Left colon (tissue), 2 donors: ENCODE measurements around the gene TMEM82. TPM values are rescaled to one million over a fixed set of nuclear protein-coding genes. Genes with fewer than 3 reads are reported as not detected.

Experiments used
- ATAC-seq: fragments of 200-7000 bp; cut with Tn5 transposase; one replicate; pipeline ENCODE4 v1.9.1; 2020; ENCODE audit warnings: mild to moderate bottlenecking, moderate library complexity
- DNase-seq, 2 donors: peaks; one replicate each; pipeline ENCODE4 v3.0.0-alpha.2; 2020
- intact Hi-C, 2 donors: fragments of 100-400 bp; cut with DNase I in 1 of 2; cut with micrococcal nuclease in 1 of 2; formaldehyde crosslinking; loops; one replicate each; pipeline versions ENCODE4 v1.11.2 to v1.14.0; 2022; cut with DNase I, micrococcal nuclease
- total RNA-seq, 2 donors: library from RNA; stranded (reverse); fragmentation: NEBNext Ultra II Directional; extraction: Animal tissue kit (Norgen Biotek cat#: 25700); gene quantifications; one replicate each; pipeline ENCODE4 v1.2.1, GENCODE V29; 2021
- donor health status: DM: no; HTN: no; CAD: no.
- donor health status: DM: yes; HTN: yes; CAD: no.

TMEM82 gene
- total RNA-seq, 2 donors from 2014 or later, result 13.1 to 18.6 TPM

DNA sequence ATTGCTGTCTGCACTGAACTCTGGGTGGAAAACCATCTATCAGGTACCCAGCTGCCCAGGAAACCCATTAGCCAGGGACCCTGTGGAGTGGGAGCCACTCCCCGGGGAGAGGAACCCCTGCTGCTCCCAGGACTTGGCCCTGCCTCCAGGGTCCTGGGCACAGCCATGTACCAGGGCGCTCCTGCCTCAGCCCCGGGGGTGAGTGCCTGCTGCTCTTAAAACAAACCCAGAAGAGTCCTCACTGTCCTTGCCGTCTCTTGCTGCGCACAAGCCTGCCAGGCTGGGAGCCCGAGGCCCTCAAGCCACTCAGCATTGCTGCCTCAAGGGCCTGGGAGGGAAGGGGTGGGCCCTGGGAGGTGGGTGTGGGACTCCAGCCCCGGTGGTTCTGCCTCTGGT is 9.6 kb upstream of the TMEM82 start:
- DNase-seq (no peak), ATAC-seq (no peak)
- intact Hi-C loops, result no loop called here

DNA sequence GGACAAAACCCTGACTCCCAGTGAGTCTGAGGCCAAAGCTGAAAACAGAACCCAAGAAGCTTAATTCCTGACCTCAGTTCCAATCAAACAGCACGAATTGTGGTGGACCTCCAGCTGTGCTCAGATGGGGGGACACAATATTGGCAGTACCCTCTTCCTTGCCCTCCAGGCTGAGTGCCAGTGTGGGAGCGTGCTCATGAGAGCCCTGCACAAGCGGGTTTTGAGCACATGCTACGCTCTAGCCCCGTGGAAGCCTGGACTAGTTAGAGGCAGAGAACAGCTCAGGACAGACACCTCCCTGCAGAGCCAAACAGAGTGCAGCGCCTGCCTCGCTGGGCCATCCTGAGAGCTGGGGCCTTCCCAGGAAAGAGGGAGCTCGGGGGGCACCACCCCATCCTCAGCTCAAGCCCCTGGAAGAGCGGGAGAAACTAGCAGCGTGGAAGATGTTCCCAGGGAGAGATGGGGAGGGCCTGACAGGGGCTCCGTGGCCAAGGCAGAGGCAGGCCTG is 9.0 kb upstream of the TMEM82 start:
- intact Hi-C loops, result no loop called here
- DNase-seq, result no peak
- ATAC-seq, result no peak

DNA sequence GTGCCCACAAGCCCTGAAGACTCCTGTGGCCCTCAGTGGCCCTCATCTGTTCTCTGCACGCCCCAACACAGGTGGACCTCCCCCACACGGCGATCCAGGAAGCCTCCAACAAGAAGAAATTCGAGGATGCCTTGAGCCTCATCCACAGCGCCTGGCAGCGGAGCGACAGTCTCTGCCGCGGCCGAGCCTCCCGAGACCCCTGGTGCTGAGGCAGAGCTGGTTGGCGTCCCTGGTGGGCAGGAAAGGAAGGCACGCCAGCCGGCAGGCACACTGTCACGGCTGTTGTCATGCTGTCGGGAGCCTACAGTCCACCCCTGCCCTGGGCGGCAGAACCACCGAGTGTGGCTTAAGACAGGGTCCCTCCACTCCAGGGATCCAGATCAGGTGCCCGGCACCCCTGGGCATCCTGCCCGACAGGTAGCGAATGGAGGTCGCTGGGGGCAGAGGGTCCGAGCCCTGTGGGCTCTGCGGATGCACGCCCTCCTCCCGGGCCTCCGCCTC is 8.5 kb upstream of the TMEM82 start:
- intact Hi-C loops, result no loop called here
- DNase-seq (no peak), ATAC-seq (no peak)

DNA sequence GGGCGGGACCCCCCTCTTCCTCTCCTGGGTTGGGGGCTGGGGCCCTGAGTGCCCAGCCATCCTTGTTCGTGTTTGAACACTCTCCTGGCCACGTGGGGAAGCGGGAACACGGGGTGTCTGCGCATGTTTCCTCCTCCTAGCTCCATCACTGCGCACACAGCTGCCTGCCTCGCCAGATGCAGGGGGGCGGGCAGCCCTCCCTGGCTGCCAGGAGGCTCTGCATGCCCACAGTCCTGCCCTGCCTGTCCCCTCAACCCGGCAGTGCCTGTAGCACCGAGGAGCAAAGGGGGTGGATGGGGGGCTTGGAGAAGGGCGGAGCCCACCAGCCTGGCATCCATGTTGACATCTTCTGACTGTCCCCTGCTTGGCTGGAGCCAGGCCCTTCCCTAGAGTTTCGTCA is 8.0 kb upstream of the TMEM82 start:
- no peak for DNase-seq
- ATAC-seq, result no peak

DNA sequence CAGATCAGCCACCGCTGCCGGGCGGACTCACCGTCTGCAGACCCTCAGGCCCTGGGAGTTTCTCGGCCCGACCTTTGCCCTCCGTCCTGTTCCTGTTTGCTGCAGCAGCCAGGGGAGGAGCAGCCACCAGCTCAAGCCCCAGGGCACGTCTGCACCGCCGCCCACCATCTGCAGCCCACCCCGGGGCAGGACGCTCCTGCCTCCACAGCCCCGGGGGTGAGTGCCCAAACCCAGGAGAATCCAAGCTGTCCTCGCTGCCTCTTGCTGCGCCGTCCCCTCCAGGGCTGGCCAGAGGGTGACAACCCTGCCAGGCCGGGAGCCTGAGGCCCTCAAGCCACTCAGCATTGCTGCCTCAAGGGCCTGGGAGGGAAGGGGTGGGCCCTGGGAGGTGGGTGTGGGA is 7.4 kb upstream of the TMEM82 start:
- intact Hi-C loops, result no loop called here
- no peak for ATAC-seq
- no peak for DNase-seq

More for the DNA sequence above, 8.0 kb upstream of the TMEM82 start:
- intact Hi-C loops, result no loop called here

DNA sequence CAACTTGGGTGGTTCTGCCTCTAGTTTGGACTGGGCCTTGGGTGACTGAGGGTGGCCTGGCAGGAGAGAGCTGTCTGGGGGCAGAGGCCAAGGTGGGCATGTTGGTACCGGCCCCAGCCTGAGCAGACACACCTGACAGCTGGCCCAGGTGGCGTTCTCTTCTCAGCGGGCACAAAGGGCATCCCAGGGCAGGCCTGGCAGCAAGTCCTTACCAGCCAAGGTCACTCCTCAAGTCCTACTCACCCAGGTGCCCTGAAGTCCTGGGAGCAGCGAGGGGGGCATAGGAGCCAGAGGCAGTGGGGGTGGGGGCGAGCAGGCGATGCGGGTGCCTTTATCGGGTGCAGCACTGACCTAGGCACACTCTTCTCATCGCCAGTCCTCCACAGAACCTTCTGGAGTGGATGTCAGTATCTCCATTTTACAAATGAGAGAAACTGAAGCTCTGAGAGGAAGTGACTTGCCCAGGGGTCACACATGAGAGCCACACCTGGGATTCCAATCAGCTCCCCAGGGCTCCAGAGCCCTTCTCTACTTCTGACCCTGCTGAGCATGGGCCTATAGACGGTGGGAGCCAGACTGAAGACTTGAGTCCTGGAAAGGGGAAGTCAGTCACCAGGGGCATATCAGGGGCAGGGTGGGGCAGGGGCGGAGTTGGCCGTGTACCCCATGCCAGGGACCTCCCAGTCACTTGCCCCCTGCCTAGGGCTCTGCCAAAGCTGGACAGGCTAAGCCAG is 6.8 kb upstream of the TMEM82 start:
- DNase-seq, result no peak
- intact Hi-C loops, result no loop called here
- peak; percentile 21 for ATAC-seq

DNA sequence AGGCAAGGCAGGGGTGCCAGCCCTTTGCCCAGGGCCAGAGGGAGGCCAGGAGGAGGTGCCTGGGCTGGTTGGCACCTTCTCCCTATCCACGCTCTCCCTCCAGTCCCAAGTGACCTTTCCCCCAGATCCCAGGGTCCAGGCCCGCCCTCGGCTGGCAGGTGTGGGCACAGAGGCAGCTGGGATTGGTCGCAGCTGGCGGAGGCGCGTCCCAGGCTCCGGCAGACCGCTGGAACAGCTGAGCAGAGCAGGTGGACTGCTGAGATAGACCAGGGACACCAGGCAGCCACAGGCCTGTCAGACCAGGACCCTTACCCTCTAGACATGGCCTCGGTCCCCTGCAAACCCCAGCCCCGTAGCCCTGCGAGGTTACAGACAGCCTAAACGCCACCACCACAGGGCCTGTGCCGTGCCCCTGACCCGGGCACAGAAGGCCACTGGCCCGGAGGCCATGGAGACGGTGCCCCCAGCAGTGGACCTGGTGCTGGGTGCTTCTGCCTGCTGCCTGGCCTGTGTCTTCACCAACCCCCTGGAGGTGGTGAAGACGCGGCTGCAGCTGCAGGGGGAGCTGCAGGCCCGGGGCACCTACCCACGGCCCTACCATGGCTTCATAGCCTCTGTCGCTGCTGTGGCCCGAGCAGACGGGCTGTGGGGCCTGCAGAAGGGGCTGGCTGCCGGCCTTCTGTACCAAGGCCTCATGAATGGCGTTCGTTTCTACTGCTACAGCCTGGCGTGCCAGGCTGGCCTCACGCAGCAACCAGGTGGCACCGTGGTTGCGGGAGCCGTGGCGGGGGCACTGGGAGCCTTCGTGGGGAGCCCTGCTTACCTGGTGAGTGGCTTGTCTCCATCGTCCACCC is 6.0 kb upstream of the TMEM82 start, which contains the start of gene SLC25A34:
Gene SLC25A34 (plus strand): TSS at position 221 of the 854 bp plus-strand sequence. CDS start 228 bp downstream, at position 449.
- DNase-seq (peak; percentile 90 to 94), ATAC-seq (peak; percentile 83)
- intact Hi-C loops, result no loop called here

DNA sequence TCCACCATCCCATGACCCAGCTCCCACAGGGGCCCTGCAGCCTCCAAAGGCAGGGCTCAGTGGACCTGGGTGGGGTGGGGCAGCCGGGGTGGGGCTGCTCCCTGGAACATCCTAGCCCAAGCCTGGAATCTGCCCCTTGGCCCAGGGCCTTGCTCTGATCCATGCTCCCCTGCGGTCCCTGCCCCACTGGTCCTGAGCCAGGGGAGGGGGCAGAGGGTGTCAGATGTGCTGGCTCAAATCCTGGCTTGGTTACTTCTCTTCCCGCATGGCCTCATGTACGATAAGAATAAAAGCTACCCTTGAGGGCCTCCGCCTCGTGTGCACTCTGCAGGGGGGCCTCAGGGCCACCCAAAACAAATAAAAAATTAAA is 5.4 kb upstream of the TMEM82 start:
- ATAC-seq (peak; percentile 52), DNase-seq (peak; percentile 66 to 83)
- intact Hi-C loops, result no loop called here

DNA sequence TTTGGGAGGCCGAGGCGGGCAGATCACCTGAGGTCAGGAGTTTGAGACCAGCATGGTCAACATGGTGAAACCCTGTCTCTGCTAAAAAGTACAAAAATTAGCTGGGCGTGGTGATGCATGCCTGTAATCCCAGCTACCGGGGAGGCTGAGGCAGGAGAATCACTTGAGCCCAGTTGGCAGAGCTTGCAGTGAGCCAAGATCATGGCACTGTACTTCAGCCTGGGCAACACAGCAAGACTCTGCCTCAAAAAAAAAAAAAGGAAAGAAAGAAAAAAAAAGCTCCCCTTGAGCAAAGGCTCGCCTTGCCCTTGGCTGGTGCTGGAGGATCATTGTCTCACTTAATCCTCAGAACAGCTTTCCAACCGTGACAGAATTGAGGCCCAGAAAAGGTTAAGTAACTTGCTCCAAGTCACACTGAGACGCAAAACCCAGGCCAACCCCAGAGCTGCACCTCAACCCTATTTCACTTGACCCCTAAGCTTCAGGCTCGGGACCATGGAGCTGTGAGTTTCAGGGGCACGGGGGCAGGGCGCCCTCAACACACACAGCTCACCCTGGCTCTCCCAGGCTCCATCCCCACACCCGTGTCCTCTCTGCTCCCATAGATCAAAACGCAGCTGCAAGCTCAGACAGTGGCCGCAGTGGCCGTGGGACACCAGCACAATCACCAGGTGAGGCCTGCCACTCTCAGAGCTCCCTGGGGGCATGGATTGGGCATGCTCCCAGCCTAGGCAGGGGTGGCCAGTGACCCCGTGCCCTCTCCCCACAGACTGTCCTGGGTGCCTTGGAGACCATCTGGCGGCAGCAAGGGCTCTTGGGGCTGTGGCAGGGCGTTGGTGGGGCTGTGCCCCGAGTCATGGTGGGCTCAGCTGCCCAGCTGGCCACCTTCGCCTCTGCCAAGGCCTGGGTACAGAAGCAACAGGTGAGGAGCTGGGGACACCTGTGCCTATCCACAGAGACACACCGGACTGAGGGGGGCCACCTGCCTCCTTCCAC is 4.7 kb upstream of the TMEM82 start:
- no peak for DNase-seq
- intact Hi-C loops, result no loop called here
- ATAC-seq, result no peak

DNA sequence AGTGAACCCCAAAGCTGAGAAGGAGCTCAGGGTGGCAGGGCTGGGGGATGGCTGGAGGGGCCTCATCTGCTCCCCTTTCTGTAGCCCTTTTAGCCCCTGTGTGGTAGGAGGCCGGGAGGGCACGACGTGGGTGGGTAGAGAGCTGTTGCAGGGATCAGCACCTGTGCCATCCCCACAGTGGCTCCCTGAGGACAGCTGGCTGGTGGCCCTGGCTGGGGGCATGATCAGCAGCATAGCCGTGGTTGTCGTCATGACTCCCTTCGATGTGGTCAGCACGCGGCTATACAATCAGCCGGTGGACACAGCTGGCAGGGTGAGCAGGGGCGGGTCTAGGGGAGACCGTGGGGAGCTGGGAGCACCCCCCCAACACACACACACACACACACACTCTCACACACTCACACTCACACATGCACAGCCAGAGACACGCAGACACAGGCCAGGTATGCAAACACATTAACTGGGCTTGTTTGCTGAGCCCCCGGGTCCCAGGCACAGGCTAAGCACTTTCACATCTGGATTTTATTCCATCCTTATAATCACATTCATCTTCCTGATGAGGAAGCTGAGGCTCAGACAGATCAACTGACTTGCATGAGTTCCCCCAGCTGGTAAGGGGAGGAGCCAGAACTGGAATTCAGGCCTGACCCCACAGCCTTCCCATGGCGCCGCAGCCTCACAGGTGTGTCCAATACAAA is 3.7 kb upstream of the TMEM82 start:
- ATAC-seq (no peak), DNase-seq (no peak)
- intact Hi-C loops, result no loop called here

DNA sequence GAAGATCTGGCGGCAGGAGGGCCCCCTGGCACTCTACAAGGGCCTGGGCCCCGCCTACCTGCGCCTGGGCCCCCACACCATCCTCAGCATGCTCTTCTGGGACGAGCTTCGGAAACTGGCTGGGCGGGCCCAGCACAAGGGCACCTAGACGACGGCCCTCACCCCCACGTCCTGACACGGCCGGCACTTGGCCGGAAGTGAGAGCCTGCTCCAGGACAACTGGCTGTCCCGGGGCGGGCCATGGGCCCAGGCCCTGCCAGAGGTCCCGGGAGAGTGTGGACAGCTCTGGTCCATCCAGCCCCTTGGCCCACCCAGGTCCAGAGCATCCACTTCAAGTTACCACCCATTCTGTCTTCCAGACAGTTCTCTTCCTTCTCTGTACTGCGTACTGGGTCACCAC is 3.0 kb upstream of the TMEM82 start:
- intact Hi-C loops, result no loop called here
- ATAC-seq (no peak), DNase-seq (no peak)

DNA sequence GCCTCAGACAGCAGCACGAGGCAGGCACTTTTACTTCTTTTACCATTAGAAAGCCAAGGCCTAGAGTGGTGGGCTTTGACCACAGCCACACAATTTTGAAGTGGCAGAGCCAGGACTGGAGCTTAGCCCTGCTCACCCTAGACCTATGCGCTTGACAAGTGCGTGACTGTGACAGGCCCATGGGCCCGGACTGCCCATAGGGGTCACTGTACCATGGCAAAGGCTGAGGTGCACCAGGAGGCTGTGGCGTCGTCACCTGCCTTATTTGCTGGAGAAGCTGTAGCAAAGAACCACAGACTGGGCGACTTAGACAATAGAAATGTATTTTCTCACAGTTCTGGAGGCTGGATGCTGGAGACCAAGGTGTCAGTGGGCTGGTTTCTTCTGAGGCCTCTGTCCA is 2.6 kb upstream of the TMEM82 start:
- ATAC-seq (no peak), DNase-seq (no peak)
- intact Hi-C loops, result loop anchor here in 1 of 2 donors (5.0 kb wide), 1 partner anchor 142 kb away; no protein-coding TSS in a partner anchor

DNA sequence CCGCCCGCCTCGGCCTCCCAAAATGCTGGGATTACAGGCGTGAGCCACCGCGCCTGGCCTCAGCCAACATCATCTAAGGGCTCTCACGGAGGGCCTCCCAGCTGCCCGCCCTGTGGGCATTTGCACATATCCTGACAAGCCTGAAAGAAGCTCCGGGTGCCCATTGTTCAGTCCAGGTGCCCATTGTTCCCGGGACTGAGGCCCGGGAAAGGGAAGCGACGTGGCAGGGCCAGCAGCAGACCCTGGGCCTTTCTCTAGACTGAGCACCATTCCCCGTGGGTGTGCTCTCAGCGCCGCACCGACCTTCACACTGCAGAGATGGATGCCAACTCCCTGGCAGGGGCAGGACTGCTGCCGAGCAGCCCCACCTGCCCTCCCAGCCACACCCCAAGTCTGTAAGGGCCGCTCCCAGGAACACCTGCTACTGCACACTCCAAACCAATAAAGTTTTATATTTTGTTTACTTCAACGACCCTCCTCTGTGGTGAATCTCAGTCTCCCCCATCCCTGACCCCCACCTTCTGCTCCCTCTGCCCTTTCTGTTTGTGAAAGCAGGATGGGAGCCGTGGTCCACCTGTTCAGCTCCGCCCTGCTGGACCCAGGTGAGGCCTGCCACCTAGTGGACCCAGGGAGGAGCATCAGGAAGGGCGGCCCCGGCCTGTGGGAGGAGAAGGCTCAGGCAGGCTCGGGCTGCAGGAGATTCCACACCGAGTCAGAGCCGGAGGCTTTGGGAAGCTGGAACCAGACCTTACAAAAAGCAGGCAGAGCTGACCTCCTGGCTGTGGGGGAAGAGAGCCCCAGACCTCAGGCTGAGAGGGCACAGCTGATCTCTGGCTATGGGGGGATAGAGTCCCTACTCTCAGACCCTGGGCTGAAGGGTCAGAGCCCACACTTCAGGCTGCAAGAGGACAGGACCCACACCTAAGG is 1.1 kb upstream of the TMEM82 start:
- DNase-seq, result peak; percentile 91 to 92
- ATAC-seq, result peak; percentile 76
- intact Hi-C loops, result loop anchor here in 1 of 2 donors (5.0 kb wide), 1 partner anchor 144 kb away; no protein-coding TSS in a partner anchor

DNA sequence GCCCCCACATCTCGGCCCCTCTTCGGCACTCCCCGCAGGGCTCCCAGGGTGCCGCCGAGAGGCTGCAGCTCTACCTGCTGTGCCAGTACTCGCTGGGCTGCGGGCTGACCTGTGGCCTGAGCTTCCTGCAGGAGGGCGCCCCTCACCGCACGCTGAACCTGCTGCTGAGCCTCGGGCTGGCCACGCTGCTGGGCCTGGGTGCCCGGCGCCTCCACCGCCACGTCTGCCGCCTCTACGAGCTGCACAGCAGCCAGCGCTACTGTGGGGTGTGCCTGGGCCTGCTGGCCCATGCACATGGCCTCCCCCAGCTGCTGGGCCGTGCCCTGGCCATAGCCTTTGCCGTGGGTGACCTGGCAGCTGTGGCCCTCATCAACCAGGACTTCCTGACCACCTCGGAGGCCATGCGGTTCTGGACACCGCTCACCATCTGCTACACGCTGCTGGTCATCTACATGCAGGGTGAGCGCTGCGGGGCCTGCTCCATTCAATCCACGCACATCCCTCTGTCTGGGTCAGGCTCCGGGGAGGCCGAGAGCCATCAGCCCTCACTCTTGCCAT is 1.9 kb downstream of the TMEM82 start:
- DNase-seq, result no peak
- no peak for ATAC-seq
- intact Hi-C loops, result loop anchor here in 1 of 2 donors (5.0 kb wide), 1 partner anchor 147 kb away; no protein-coding TSS in a partner anchor

DNA sequence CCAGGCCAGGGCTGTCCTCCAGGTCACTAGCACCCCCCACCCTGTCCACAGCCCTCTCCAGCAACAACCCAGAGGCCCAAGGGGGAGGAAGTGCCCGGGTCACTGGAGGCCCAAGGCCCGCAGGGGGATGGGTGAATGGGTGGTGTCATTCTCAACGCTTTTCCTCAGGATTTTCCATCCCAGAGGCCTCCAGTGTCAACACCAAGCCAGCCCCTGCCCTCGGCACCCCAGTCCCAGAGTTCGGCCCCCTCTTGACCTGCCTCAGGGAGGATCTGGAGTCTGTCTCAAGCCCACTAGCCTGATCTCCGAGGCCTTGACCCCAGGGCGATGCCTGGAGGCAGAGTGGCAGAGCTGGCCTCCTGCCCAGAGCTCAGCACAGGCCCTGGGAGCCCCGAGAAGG is 5.1 kb downstream of the TMEM82 start:
- no peak for DNase-seq

DNA sequence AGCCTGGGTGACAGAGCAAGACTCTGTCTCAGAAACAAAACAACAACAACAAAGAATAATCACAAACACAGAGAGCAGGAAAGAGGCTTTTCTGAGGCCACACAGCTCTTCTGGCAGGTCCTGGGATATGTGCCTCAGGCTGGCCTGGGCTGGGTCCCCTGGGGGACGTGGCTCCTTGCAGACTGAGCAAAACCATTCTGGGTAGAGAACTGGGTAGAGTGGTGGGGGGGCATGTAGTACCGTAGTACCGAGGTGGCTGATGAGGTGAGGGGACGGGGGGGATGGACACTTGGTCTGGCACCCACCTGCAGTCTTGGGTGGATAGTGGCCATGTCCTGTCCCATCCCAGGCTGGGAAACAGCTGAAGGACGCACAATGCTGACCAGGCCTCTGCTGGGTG is 6.0 kb downstream of the TMEM82 start:
- no peak for DNase-seq
- ATAC-seq, result no peak
- intact Hi-C loops, result no loop called here

More for the DNA sequence above, 5.1 kb downstream of the TMEM82 start:
- no peak for ATAC-seq
- intact Hi-C loops, result no loop called here
